HG03045 (cell line): ENCODE measurements around the gene MCCC1.
"Not testable (repeated sequence)": the region's sequence is repeated elsewhere in the genome, so short reads cannot be mapped to it uniquely, and the experiment has no call there.

Experiments
- ATAC-seq: cut with Tn5 transposase; IDR thresholded peaks from one replicate; pipeline ENCODE4 v1.9.1; 2021; ENCODE audit warnings: mild to moderate bottlenecking, moderate library complexity; ENCODE audit not compliant: unreplicated experiment

Gene MCCC1

DNA sequence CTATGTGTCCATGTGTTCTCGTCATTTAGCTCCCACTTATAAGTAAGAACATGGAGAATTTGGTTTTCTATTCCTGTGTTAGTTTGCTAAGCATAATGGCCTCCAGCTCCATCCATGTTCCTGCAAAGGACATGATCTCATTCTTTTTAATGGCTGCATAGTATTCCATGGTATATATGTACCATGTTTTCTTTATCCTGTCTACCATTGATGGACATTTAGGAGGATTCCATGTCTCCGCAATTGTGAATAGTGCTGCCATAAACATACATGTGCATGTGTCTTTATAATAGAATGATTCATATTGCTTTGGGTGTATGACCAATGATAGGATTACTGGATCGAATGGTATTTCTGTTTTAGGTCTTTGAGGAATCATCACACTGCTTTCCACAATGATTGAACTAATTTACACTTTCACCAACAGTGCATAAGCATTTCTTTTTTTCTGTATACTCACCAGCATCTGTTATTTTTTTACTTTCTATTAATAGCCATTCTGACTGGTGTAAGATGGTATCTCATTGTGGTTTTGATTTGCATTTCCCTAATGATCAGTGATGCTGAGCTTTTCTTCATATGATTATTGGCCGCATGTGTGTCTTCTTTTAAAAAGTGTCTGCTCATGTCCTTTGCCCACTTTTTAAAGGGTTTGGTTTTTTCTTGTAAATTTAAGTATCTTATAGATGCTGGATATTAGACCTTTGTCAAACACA lies 105.7 kb downstream of the MCCC1 start:
- ATAC-seq: not testable (repeated sequence)

GRCh38 chr3:182989566-182989965 lies 109.7 kb downstream of the MCCC1 start:
- ATAC-seq: no peak

GRCh38 chr3:182986021-182986420 lies 113.3 kb downstream of the MCCC1 start:
- no peak for ATAC-seq

GRCh38 chr3:182983876-182984275 lies 115.4 kb downstream of the MCCC1 start:
- no peak for ATAC-seq

DNA sequence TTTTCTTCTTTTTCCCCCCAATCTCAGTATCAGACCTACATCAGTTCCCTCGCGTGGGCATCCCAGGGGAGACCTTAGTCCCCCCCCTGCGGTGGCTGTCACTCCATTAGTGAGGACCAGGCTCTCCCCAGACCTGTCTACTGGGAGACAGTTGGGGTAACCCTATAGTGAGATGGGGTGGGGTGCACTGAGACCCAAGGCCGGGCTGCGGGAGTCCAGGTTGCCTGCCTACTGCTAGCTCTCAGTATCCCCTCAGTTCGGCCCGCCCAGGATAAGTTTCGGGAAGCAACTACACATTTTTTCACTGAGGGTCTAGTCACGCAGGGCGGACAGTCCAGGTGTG lies 118.3 kb downstream of the MCCC1 start:
- ATAC-seq: no peak

DNA sequence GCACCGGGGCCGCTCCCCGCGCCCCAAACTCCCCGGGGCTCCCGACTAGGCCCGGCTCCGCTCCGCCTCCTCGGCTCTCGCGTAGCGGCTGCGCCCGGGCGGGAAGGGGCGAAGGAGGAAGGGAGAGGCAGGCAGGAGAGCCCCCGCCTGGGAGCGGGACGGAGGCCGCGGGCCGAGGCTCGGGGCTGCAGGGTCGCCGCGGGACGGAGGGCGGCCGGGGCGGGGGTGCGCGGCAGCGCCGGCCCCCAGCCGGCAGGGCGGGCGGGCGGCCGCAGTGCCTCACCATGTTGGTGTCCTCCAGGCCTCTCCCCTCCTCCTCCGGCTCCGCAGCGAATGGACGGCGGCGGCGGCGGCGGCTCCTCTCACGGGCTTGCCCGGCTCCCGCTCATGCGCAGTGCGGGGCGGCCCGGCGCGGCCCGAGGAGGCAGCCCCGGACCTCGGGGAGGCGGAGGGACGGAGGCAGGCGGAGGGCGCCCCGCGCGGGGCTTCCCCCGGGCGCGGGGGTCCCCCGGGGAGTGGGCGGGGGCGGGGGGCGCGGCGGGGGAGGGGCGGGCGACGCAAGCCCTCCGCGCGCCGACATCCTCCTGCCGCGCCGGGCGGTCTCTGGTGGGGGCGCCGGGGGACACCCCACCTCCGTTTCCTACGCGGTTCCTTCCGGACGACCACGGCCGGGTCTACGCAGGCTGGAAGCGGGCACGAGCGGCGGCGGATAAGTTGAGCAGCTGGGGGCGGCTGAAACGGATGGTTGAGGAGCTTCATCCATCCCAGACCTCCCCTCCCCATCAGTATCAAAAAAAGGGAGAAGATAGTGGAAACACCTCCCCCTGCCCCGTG lies 118.9 kb downstream of the MCCC1 start, which contains the start of gene DCUN1D1:
Gene DCUN1D1 (minus strand): TSS at position 335 of the 834 bp plus-strand sequence. CDS start 49 bp downstream, at position 286.
- peak; percentile 93 for ATAC-seq

- ATAC-seq: peak; percentile 17
Observed at GRCh38 chr3:182979674-182980191, 119.6 kb downstream of the MCCC1 start.

GRCh38 chr3:182979103-182979673 lies 120.1 kb downstream of the MCCC1 start:
- ATAC-seq: no peak

- no peak for ATAC-seq
Observed at GRCh38 chr3:182978387-182978786, 120.9 kb downstream of the MCCC1 start.

DNA sequence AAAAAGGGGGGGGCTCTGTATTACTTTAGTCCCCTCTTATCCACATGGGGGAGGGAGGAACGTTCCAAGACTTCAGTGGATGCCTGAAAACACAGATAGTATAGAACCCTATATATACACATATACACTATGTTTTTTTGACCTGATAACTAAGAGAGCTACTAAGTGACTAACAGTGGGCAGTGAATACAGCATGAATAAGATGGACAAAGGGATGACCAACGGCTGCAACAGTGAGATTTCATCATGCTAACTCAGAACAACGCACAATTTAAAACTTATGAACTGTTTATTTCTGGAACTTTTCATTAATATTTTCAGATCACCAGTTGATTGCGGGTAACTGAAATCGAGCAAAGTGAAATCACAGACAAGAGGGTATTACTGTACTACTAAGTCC lies 126.2 kb downstream of the MCCC1 start:
- no peak for ATAC-seq

GRCh38 chr3:182972387-182972786 lies 126.9 kb downstream of the MCCC1 start:
- no peak for ATAC-seq

DNA sequence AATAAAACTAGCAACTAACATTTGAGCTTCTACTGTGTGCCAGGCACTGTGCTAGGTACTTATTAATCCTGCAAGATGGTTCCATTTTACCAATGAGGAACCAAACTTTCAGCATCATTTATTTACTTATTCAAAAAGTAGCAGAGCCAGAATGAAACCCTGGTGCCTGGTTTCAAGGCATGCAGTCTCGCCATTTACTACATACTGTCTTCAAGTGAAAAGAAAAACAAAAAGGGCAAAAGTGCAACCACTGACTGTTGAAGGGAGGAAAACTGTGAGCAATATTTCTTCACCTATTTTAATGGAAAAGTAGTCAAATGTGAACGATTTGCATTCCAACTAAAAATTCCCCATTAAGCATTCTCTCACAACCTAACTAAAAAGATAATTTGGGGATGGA lies 127.7 kb downstream of the MCCC1 start:
- no peak for ATAC-seq

GRCh38 chr3:182970811-182971418 lies 128.4 kb downstream of the MCCC1 start:
- ATAC-seq: no peak

DNA sequence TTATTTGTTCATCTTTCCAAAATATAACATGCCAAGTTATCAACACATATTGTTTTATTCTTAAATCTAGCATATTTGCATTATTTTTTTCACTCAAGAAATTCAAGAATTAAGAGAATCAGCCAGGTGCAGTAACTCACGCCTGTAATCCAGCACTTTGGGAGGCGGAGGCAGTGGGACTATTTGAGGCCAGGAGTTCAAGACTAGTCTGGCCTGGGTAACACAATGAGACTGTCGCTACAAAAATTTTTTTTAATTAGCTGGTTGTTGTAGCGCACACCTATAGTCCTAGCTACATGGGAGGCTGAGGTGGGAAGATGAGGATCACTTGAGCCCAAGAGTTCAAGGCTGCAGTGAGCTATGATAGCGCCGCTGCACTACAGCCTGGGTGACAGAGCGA lies 129.4 kb downstream of the MCCC1 start:
- ATAC-seq: no peak

- ATAC-seq: no peak
Observed at GRCh38 chr3:182969277-182969676, 130.0 kb downstream of the MCCC1 start.

DNA sequence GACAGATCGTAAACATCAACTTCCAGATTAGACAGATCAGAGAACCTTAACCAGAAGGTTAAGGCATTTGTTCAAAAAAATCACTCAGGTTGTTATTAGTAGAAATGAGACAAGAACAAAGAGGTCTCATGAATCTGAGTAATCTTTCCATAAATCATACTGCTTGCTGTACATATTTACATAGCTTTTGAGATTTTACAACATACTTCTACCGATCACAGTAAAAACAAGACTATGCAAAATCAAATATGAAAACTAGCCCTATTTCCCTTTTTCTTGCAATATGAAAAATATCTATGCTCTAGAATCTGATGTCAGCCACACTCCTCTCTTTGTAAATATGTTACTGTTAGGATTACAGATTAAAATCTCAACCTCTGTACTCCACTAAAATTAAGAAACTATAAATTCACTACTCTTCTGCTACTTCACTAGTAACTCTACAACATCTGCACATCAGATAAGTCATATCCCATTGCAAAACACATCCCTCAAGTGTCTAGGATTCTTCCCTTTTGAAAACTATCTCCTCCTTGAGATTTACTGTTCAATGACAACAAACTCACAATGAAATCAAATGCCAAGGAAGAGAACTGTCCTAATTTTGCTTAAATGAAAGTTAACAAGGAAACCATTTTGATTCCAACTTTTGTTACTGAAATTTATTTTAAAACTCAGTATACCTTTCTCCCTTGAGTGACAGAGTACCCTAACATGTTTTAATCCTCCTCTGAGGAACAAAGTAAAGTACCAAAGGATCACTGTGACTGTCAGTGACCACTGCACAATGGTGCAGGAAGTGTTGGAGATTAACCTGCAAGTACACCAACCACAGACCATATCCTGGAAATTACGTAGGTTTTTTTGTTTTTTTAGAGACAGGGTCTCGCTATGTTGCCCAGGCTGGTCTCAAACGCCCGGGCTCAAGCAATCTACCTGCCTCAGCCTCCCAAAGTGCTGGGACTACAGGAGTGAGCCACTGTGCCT lies 131.8 kb downstream of the MCCC1 start:
- ATAC-seq: peak; percentile 44

DNA sequence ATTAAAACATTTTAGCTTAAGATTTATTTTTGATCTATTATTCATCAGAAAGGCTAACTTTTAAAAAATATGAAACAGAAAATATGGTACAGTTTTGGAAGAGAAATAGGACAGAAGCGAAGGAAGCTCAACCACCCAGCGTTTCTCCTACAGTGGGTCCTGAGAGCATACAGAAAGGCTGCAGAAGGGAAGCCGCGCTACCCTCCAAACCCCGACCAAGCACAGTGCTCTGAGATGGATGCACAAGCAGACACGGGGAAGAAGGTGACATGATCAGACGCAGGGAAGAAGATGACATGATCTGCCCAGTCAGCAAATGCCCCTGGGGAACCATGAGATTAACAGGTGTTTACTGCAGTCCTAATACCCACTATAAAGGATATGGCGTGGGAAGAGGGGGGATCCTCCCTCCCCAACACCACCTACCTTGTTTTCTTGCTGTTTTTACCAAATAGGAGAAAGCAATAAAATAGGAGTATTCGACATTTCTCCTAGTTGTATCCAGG lies 133.4 kb downstream of the MCCC1 start:
- ATAC-seq: no peak
